NT2/D1 (cell line): ENCODE data around the gene MPZL1.

Source experiments
- YY1 ChIP-seq: IDR thresholded peaks from 2 replicates; pipeline ENCODE4 v1.6.1; 2011; ENCODE audit not compliant: insufficient read length, insufficient read depth
- ZNF274 ChIP-seq: IDR thresholded peaks from 2 replicates; pipeline ENCODE4 v1.6.1; 2011; ENCODE audit warnings: mild to moderate bottlenecking, low read depth, low read length

GRCh38 chr1:167805041-167805556 lies 83.3 kb downstream of the MPZL1 start:
- TF ChIP-seq YY1 (no peak), ZNF274 (no peak)
